Endodermal cell (in vitro differentiated cells): ENCODE results near the gene CLEC6A. TPM values are rescaled to one million over a fixed set of nuclear protein-coding genes. Genes with fewer than 3 reads are reported as not detected.
A peak's percentile ranks its signal among the peaks of the same experiment; 100 is the strongest.

Experiments
- DNase-seq: peaks from one replicate; pipeline ENCODE4 v3.0.0-alpha.2; 2017
- H3K27ac ChIP-seq: 2 replicates; pipeline ENCODE4 v1.5.1; 2013; ENCODE audit warnings: mild to moderate bottlenecking, low read depth, low read length, moderate library complexity
- H3K27me3 ChIP-seq: 2 replicates; pipeline ENCODE4 v1.6.1; 2013; ENCODE audit warnings: mild to moderate bottlenecking, low read length, moderate library complexity; ENCODE audit not compliant: insufficient read depth, control insufficient read depth, poor library complexity, severe bottlenecking
- H3K36me3 ChIP-seq: 2 replicates; pipeline ENCODE4 v1.7.0; 2013; ENCODE audit warnings: mild to moderate bottlenecking, low read length, moderate library complexity; ENCODE audit not compliant: control insufficient read depth, insufficient read depth
- H3K4me1 ChIP-seq: one replicate; pipeline ENCODE4 v1.7.0; 2013; ENCODE audit warnings: low read length; ENCODE audit not compliant: control insufficient read depth, insufficient read depth
- H3K4me3 ChIP-seq: 2 replicates; pipeline ENCODE4 v1.5.1; 2013; ENCODE audit warnings: mild to moderate bottlenecking, low read length, moderate library complexity
- H3K9ac ChIP-seq: 2 replicates; pipeline ENCODE4 v1.6.1; 2013; ENCODE audit warnings: mild to moderate bottlenecking, low read length, moderate library complexity; ENCODE audit not compliant: poor library complexity, severe bottlenecking; ENCODE audit errors: extremely low read depth
- H3K9me3 ChIP-seq: 2 replicates; pipeline ENCODE4 v1.6.1; 2013; ENCODE audit warnings: mild to moderate bottlenecking, low read length, moderate library complexity; ENCODE audit not compliant: control insufficient read depth
- H3K27ac Mint-ChIP-seq: 2 replicates; pipeline ENCODE4 v1.8.0; 2020; ENCODE audit warnings: mixed read lengths
- H3K27me3 Mint-ChIP-seq: 2 replicates; pipeline ENCODE4 v1.8.0; 2021; ENCODE audit warnings: mild to moderate bottlenecking, mixed read lengths; ENCODE audit not compliant: insufficient read depth
- H3K36me3 Mint-ChIP-seq: 2 replicates; pipeline ENCODE4 v1.8.0; 2020; ENCODE audit warnings: low read depth, mixed read lengths
- H3K4me1 Mint-ChIP-seq: 2 replicates; pipeline ENCODE4 v1.8.0; 2020; ENCODE audit warnings: mixed read lengths
- H3K4me3 Mint-ChIP-seq: 2 replicates; pipeline ENCODE4 v1.8.0; 2020; ENCODE audit warnings: mild to moderate bottlenecking, moderate library complexity, mixed read lengths
- H3K9me3 Mint-ChIP-seq: 2 replicates; pipeline ENCODE4 v1.8.0; 2020; ENCODE audit warnings: mild to moderate bottlenecking, mixed read lengths
- WGBS, 2 experiments: methylation state at CpG; one replicate each; pipeline versions ENCODE4 v1.1.5 to v1.1.7; 2013; ENCODE audit warnings: missing lambda C conversion rate in 2 of 2, mixed read lengths in 1 of 2; ENCODE audit not compliant: insufficient coverage in 1 of 2, insufficient read length in 1 of 2; 5-methylcytosine and 5-hydroxymethylcytosine counted together
- total RNA-seq, 2 donors: library from RNA; stranded (reverse); fragmentation: NEBNext Ultra II Directional in 1 of 2; extraction: Animal tissue kit (Norgen Biotek cat#: 25700) in 1 of 2; gene quantifications; 2 replicates in 1 of 2; 3 replicates in 1 of 2; pipeline ENCODE4 v1.2.1, GENCODE V29; 2021
- TF ChIP-seq, protein P1 (sequence below): fragments of 200-600 bp; sonication (generic); conservative IDR thresholded peaks from 2 replicates; pipeline ENCODE4 v1.5.0; 2021; ENCODE audit warnings: antibody characterized with exemption, mild to moderate bottlenecking

CLEC6A gene
- total RNA-seq, 2 donors from 2014 or later, result 0.20 TPM; not detected in 1

DNA sequence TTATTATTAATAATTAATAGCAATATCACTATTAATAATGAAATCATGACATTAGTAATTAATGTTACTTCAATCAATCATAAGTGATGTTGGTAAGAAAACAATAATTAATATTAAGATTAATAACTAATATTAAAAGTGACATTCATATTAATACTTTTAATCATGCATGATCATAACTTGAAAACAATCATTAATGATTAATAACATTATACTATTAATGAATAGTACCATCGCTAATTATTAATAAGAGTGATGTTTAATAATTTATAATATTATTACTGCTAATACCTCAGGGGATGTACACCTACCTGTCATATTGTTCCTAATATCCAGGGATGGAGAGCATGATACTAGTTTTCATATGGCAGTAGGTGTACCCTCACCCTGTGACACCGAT, 10.0 kb upstream of the CLEC6A start:
- H3K27me3 ChIP-seq, result no peaks in the 10 kb centered on the region

DNA sequence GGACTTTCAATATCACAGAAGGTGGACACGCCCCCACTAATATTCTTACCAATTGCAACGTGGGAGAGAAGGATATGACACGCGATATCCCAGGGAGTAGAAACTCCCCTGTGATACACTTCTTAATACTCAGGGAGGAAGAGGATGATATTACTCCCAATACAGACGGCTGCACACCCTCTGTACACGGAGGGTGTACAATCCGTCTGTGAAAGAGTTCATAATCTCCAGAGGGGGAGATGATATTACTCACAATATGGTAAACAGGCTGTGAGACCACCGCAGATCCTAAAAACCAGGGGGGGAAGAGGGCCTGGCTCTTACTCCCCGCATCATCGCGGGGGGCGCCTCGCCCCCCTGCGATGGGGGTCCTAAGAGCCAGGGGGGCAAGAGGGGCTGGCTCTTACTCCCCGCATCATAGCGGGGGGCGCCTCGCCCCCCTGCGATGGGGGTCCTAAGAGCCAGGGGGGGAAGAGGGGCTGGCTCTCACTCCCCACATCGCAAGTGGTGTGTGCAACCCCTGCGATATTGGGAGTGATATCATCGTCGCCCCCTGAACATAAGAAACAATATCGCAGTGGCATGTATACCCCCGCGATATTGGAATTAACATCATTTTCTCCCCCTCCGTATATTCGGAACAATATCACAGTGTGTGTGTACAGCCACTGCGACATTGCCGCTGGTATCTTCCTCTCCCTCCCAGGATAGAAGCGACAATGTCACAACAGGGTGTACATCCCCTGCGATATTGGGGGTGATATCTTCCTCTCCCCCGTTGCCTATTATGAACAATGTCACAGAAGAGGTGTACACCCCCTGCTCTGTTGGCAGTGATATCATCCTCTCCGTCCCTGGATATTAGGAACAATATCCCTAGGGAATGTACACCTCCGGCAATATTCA, 8.9 kb upstream of the CLEC6A start:
- Mint-ChIP-seq H3K9me3 (no peaks in the 10 kb centered on the region), H3K4me1 (peaks cover 7% of the 10 kb centered on the region), H3K27ac (no peak overlapping the region), H3K4me3 (no peak overlapping the region), H3K27me3 (no peaks in the 10 kb centered on the region), H3K36me3 (no peaks in the 10 kb centered on the region)
- TF ChIP-seq, protein P1, sequence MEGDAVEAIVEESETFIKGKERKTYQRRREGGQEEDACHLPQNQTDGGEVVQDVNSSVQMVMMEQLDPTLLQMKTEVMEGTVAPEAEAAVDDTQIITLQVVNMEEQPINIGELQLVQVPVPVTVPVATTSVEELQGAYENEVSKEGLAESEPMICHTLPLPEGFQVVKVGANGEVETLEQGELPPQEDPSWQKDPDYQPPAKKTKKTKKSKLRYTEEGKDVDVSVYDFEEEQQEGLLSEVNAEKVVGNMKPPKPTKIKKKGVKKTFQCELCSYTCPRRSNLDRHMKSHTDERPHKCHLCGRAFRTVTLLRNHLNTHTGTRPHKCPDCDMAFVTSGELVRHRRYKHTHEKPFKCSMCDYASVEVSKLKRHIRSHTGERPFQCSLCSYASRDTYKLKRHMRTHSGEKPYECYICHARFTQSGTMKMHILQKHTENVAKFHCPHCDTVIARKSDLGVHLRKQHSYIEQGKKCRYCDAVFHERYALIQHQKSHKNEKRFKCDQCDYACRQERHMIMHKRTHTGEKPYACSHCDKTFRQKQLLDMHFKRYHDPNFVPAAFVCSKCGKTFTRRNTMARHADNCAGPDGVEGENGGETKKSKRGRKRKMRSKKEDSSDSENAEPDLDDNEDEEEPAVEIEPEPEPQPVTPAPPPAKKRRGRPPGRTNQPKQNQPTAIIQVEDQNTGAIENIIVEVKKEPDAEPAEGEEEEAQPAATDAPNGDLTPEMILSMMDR, result no peak
- no peak overlapping the region for H3K9ac ChIP-seq
- no peaks in the 10 kb centered on the region for H3K9me3 ChIP-seq
- H3K36me3 ChIP-seq, result no peaks in the 10 kb centered on the region
- H3K4me3 ChIP-seq, result no peak overlapping the region
- H3K27ac ChIP-seq, result no peak overlapping the region
- DNase-seq, result no peak
- H3K4me1 ChIP-seq, result no peaks in the 10 kb centered on the region
- 91 to 94% methylated on average over 20 to 34 of the region's 35 CpGs for WGBS, 2 experiments
- no peaks in the 10 kb centered on the region for H3K27me3 ChIP-seq

More for the DNA sequence above, 10.0 kb upstream of the CLEC6A start:
- no peaks in the 10 kb centered on the region for H3K9me3 ChIP-seq
- Mint-ChIP-seq H3K27ac (no peak overlapping the region), H3K4me1 (peaks cover 10% of the 10 kb centered on the region), H3K27me3 (no peaks in the 10 kb centered on the region), H3K9me3 (no peaks in the 10 kb centered on the region), H3K4me3 (no peak overlapping the region), H3K36me3 (no peaks in the 10 kb centered on the region)
- TF ChIP-seq, protein P1, result no peak
- no peaks in the 10 kb centered on the region for H3K4me1 ChIP-seq
- H3K4me3 ChIP-seq, result no peak overlapping the region
- no peaks in the 10 kb centered on the region for H3K36me3 ChIP-seq
- DNase-seq, result no peak
- H3K9ac ChIP-seq, result no peak overlapping the region
- 100% methylated on average over 1 of the region's 2 CpGs for WGBS, 2 experiments
- H3K27ac ChIP-seq, result no peak overlapping the region

DNA sequence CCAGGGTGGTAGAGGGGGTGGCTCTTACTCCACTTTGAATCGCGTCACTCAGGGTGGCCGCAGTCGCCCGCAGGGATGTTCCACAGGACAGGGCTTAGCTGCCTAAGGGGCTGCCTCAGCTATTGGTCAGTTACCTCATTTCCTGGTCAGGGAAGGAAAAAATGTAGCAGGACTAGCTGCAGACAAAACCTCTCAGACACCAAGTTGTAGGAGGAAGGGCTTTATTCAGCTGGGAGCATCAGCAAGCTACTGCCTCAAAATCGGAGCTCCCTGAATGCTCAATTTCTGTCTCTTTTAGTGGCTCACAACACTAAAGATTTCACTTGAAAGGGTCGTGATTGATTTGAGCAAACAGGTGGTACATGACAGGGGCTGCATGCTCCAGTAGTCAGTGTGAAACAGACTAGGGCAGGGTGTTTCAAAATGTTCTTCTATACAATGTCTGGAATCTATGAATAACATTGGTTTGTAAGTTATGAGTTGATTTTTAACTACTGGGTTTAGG, 6.4 kb upstream of the CLEC6A start:
- Histone ChIP-seq H3K9ac (no peak overlapping the region), H3K4me3 (no peak overlapping the region), H3K9me3 (no peaks in the 10 kb centered on the region), H3K36me3 (no peaks in the 10 kb centered on the region), H3K27ac (no peak overlapping the region), H3K4me1 (no peaks in the 10 kb centered on the region), H3K27me3 (no peaks in the 10 kb centered on the region)
- Mint-ChIP-seq H3K4me3 (no peak overlapping the region), H3K4me1 (peaks cover 17% of the 10 kb centered on the region), H3K36me3 (no peaks in the 10 kb centered on the region), H3K9me3 (no peaks in the 10 kb centered on the region), H3K27me3 (no peaks in the 10 kb centered on the region), H3K27ac (no peak overlapping the region)
- peak; percentile 58 for DNase-seq
- TF ChIP-seq, protein P1, result no peak
- WGBS, 2 experiments, result 61 to 76% methylated on average over 3 to 7 of the region's 7 CpGs
